ENCODE results near the gene WDR12.
"Not testable (repeated sequence)": the region's sequence is repeated elsewhere in the genome, so short reads cannot be mapped to it uniquely, and the experiment has no call there.

The WDR12 gene

DNA sequence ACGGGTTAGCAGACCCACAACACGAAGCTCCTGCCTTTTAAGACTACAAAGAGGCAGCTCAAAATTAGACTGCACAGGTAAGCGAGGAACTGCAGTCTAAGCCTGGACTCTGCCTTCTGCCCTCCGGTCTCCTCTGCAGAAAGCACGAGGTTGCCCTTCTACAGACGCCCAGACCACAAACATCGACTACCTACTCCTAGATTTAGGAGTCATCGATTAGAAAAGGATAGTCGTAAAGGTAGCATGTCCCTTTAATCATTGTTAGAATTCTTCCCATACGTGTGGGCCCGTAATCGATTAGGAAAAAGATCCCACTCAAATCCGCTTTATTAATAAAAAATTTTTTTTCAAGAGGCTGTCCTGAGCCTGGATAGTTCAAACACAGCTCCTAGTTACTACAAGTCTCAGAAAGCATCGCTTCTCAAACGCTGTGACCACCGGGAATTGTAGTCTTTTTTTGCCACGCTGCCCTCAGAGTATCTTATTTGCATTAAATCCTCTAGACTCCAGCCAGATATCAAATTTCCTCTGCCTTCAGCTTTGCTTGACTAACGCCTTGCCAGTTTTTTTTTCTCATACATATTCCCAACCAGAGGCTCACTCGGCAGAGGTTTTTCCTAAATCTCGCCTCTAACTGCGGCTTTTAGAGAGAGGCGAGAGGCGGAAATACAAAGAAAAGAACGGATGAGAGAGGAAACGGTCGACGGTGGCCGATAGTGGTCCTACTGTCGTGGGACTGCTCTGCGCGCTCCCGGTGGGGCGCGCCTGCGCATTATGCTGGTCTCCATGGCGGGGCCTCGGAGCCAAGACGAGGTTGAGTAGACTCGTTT, at the start of gene WDR12, which contains the start of gene CARF:
Gene WDR12, minus strand, starts transcription at position 162 of the 830 bp plus-strand sequence. CDS start 197 bp downstream, outside the sequence.
Gene CARF, plus strand, starts transcription at position 764 of the 830 bp plus-strand sequence. CDS start 29,628 bp downstream, outside the sequence.
- H3K9me3 Mint-ChIP-seq = no peaks in the 10 kb centered on the region
- DNase-seq (ENCODE audit: low spot score) = peak; percentile 90
- peak within 1 kb of the TSS; percentile 96 for H3K27ac Mint-ChIP-seq
- peaks cover 4% of the 10 kb centered on the region for H3K36me3 Mint-ChIP-seq (ENCODE audit: low read depth)
- H3K4me1 Mint-ChIP-seq (ENCODE audit: low read depth) = peaks cover 29% of the 10 kb centered on the region
- peak within 1 kb of the TSS; percentile 96 for H3K4me3 Mint-ChIP-seq
- H3K27me3 Mint-ChIP-seq (ENCODE audit: low read depth) = no peaks in the 10 kb centered on the region

DNA sequence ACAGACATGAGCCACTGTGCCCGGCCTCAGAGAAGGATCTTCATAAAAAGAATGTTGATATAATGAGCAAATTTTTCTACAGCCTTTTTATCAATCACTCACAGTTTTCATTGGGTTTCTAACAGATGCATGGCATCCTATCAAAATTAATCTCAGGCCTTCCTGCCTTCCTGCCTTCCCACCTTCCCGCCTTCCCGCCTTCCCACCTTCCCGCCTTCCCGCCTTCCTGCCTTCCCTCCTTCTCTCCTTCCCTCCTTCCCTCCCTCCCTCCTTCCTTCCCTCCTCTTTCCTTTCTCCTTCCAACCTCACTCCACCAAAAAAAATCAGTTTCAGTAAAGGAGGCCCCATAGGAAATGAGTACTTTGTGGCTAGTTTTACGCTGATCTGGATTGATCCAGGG, 49.1 kb upstream of the WDR12 start:
- no peak overlapping the region for H3K4me3 Mint-ChIP-seq
- no peak for DNase-seq (ENCODE audit: low spot score)
- H3K4me1 Mint-ChIP-seq (ENCODE audit: low read depth) = peaks cover 5% of the 10 kb centered on the region
- H3K9me3 Mint-ChIP-seq = no peaks in the 10 kb centered on the region
- peaks cover 7% of the 10 kb centered on the region for H3K36me3 Mint-ChIP-seq (ENCODE audit: low read depth)
- H3K27ac Mint-ChIP-seq = no peak overlapping the region
- H3K27me3 Mint-ChIP-seq (ENCODE audit: low read depth) = no peaks in the 10 kb centered on the region

DNA sequence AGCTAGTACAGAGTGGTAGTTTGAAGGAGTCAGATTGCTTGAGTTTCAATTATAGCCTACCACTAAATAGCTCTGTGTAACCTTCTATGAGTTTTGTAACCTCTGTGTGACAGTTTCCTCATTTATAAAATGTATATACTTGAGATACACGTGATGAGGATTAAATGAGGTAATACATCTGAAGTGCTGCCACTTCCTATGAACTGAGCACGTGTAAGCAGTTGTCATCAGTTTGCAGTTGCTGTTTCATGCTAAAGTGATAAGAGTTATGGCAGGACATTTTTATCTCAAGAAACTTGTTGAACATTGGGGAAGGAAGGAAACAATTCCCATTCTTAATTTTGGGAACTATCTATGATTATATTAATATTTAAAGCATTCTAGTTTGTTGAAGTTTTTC, 39.1 kb upstream of the WDR12 start:
- Mint-ChIP-seq H3K27ac (no peak overlapping the region), H3K36me3 (ENCODE audit: low read depth) (peaks cover 12% of the 10 kb centered on the region), H3K9me3 (peaks cover 23% of the 10 kb centered on the region), H3K27me3 (ENCODE audit: low read depth) (no peaks in the 10 kb centered on the region), H3K4me3 (no peak overlapping the region), H3K4me1 (ENCODE audit: low read depth) (no peaks in the 10 kb centered on the region)
- no peak for DNase-seq (ENCODE audit: low spot score)

DNA sequence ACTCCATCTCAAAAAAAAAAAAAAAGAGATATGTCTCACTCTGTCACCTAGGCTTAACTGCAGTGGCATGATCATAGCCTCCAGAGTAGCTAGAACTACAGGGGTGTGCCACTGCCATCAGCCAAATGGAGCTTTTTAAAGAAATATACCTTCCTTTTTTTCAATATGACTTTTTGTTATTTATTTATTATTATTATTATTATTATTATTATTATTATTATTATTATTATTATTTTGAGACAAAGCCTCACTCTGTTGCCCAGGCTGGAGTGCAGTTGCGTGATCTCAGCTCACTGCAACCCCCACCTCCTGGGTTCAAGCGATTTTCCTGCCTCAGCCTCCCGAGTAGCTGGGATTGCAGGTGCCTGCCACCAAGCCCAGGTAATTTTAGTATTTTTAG, 37.9 kb upstream of the WDR12 start:
- H3K4me3 Mint-ChIP-seq; H3K27ac Mint-ChIP-seq; H3K27me3 Mint-ChIP-seq (ENCODE audit: low read depth); H3K4me1 Mint-ChIP-seq (ENCODE audit: low read depth); DNase-seq (ENCODE audit: low spot score): not testable (repeated sequence)
- peaks cover 19% of the 10 kb centered on the region for H3K36me3 Mint-ChIP-seq (ENCODE audit: low read depth)
- H3K9me3 Mint-ChIP-seq = peaks cover 29% of the 10 kb centered on the region

DNA sequence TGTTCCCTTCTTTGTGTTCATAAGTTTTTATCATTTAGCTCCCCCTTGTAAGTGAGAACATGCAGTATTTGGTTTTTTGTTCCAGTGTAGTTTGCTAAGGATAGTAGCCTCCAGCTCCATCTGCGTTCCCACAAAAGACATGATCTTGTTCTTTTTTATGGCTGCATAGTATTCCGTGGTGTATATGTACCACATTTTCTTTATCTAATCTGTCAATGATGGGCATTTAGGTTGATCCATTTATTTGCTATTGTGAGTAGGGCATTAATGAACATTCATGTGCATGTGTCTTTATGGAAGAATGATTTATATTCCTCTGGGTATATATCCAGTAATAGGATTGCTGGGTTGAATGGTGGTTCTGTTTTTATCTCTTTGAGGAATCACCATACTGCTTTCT, 34.0 kb upstream of the WDR12 start:
- DNase-seq (ENCODE audit: low spot score) = no peak
- H3K9me3 Mint-ChIP-seq = peaks cover 29% of the 10 kb centered on the region
- no peaks in the 10 kb centered on the region for H3K4me1 Mint-ChIP-seq (ENCODE audit: low read depth)
- H3K36me3 Mint-ChIP-seq (ENCODE audit: low read depth) = peaks cover 21% of the 10 kb centered on the region
- no peaks in the 10 kb centered on the region for H3K27me3 Mint-ChIP-seq (ENCODE audit: low read depth)
- no peak overlapping the region for H3K27ac Mint-ChIP-seq
- H3K4me3 Mint-ChIP-seq = no peak overlapping the region

DNA sequence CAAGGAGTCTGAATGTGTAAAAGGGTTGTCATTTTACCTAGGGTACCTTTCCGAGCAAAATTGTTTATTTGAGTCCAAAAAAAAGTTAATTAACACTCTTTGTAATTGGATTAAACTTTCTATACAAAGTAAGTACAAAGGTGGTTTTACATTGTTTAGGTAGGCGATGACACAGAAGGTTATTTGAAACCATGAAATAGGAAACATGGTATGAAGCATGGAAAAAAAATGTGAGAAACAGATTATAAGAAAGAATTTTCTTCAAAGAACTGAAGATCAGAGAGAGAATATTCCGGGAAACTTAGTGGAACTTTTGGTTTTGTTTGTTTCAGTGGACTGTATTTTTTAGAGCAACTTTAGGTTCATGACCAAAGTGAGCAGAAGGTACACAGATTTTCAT, 33.3 kb upstream of the WDR12 start:
- Mint-ChIP-seq H3K27ac (no peak overlapping the region), H3K36me3 (ENCODE audit: low read depth) (peaks cover 24% of the 10 kb centered on the region), H3K9me3 (peaks cover 29% of the 10 kb centered on the region), H3K4me1 (ENCODE audit: low read depth) (no peaks in the 10 kb centered on the region), H3K4me3 (no peak overlapping the region), H3K27me3 (ENCODE audit: low read depth) (no peaks in the 10 kb centered on the region)
- DNase-seq (ENCODE audit: low spot score) = no peak

DNA sequence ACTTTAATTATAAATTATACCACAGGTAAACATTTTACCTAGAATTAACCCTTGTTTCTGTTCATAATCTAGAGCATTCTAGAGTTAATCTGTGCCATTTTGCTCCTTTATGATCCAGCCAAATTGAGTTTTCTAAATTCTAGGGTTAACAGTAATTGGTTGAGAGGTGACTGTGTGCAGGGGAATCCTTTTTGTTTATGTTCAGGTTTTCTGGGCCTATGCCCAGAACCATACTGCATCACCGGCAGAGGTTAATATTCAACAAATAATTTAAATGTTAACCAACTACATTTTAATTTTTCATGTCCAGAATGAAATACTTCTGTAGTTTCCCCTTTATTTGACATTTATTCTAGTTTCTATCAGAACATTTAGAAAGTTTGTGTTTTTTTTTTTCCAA, 32.9 kb upstream of the WDR12 start:
- Mint-ChIP-seq H3K27ac (no peak overlapping the region), H3K36me3 (ENCODE audit: low read depth) (peaks cover 24% of the 10 kb centered on the region), H3K4me3 (no peak overlapping the region), H3K4me1 (ENCODE audit: low read depth) (no peaks in the 10 kb centered on the region), H3K9me3 (peaks cover 29% of the 10 kb centered on the region), H3K27me3 (ENCODE audit: low read depth) (no peaks in the 10 kb centered on the region)
- no peak for DNase-seq (ENCODE audit: low spot score)

DNA sequence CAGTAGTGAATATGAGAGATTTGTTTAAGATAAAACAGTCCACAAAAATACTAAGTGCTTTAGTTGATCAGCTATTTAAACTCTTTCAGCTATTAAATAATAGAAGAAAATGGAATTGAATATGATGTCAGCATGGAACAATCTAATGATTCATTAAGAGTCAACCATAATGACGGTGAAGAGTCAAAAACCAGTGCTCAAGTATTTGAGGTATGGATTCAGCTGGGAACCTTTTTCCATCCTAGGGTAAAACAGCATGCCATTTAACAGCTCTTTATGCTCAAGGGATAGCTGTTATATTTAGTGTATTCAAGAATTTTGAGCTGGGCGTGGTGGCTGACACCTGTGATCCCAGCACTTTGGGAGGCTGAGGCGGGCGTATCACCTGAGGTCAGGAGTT, 30.3 kb upstream of the WDR12 start:
- H3K36me3 Mint-ChIP-seq (ENCODE audit: low read depth) = peaks cover 25% of the 10 kb centered on the region

DNA sequence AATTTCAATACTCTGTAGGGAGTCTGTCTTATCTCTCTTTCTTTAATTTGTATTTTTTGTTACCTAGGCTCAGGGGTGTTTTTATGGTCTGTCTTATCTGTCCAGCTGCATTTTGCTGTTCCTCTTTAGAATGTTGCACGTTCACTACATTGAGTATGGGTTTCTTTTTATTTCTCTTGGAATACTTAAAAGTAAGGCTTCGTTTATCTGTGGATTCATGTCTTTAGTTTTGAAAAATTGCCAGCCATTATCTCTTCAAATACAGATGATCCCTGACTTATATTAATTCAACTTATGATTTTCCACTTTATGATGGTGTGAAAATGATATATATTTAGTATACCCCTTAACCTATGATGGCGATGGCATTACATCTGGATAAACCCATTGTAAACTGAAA, 27.5 kb upstream of the WDR12 start:
- no peak for DNase-seq (ENCODE audit: low spot score)
- no peaks in the 10 kb centered on the region for H3K27me3 Mint-ChIP-seq (ENCODE audit: low read depth)
- H3K9me3 Mint-ChIP-seq = no peaks in the 10 kb centered on the region
- H3K27ac Mint-ChIP-seq = no peak overlapping the region
- no peaks in the 10 kb centered on the region for H3K4me1 Mint-ChIP-seq (ENCODE audit: low read depth)
- no peak overlapping the region for H3K4me3 Mint-ChIP-seq
- peaks cover 13% of the 10 kb centered on the region for H3K36me3 Mint-ChIP-seq (ENCODE audit: low read depth)

More for the DNA sequence above, 30.3 kb upstream of the WDR12 start:
- Mint-ChIP-seq H3K9me3 (peaks cover 11% of the 10 kb centered on the region), H3K4me1 (ENCODE audit: low read depth) (no peaks in the 10 kb centered on the region), H3K27me3 (ENCODE audit: low read depth) (no peaks in the 10 kb centered on the region), H3K27ac (no peak overlapping the region), H3K4me3 (no peak overlapping the region)
- no peak for DNase-seq (ENCODE audit: low spot score)

DNA sequence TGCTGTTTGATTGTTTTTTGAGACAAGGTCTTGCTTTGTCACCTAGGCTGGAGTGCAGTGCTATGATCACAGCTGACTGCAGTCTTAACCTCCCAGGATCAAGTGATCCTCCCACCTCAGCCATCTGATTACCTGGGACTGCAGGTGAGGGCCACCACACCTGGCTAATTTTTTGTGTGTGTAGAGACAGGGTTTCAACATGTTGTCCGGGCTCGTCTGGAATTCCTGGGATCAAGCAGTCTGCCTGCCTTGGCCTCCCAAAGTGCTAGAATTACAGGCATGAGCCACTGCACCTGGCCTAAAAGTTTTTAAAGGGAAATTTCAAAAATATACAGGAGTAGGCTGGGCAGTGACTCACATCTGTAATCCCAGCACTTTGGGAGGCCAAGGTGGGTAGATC, 23.0 kb upstream of the WDR12 start:
- H3K27me3 Mint-ChIP-seq (ENCODE audit: low read depth) = no peaks in the 10 kb centered on the region
- H3K4me3 Mint-ChIP-seq = no peak overlapping the region
- no peaks in the 10 kb centered on the region for H3K9me3 Mint-ChIP-seq
- no peak for DNase-seq (ENCODE audit: low spot score)
- H3K36me3 Mint-ChIP-seq (ENCODE audit: low read depth) = peaks cover 13% of the 10 kb centered on the region
- H3K4me1 Mint-ChIP-seq (ENCODE audit: low read depth) = peaks cover 2% of the 10 kb centered on the region
- no peak overlapping the region for H3K27ac Mint-ChIP-seq

DNA sequence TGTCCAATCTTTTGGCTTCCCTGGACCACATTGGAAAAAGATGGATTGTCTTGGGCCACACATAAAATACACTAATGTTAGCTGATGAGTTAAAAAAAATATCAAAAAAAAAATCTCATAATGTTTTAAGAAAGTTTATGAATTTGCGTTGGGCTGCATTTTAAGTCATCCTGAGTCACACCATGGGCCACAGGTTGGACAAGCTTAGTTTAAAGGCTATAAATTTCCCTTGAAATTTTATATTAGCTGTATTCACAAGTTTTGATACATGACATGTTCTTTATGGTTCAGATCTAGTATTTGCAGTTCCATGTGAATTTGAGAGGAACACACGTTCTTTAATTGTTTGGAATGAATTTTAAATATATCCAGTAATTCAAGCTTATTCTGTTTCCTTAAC, 22.5 kb upstream of the WDR12 start:
- no peak overlapping the region for H3K27ac Mint-ChIP-seq
- no peaks in the 10 kb centered on the region for H3K9me3 Mint-ChIP-seq
- no peaks in the 10 kb centered on the region for H3K27me3 Mint-ChIP-seq (ENCODE audit: low read depth)

DNA sequence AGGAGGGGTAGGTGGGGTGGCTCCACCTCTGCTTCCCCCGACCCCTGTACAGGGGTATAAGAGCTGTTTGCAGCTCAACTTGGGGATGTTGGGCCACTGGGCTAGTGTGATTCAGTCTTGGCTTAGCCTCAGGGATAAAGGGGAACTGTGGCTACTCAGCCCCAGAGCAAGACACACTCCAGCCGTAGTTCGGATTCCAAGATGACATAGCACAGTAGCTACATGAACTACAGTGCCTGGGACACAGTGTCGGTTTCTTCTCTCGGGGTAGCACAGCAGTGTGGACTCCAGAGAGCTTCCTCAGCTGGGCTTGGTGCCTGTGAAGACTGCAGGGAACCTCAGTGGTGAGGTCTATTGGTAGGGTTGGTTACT, 21.7 kb upstream of the WDR12 start:
- Mint-ChIP-seq H3K9me3 (no peaks in the 10 kb centered on the region), H3K27me3 (ENCODE audit: low read depth) (no peaks in the 10 kb centered on the region), H3K27ac (no peak overlapping the region), H3K36me3 (ENCODE audit: low read depth) (peaks cover 13% of the 10 kb centered on the region), H3K4me1 (ENCODE audit: low read depth) (peaks cover 2% of the 10 kb centered on the region), H3K4me3 (no peak overlapping the region)
- no peak for DNase-seq (ENCODE audit: low spot score)

More for the DNA sequence above, 22.5 kb upstream of the WDR12 start:
- no peak for DNase-seq (ENCODE audit: low spot score)
- peaks cover 16% of the 10 kb centered on the region for H3K36me3 Mint-ChIP-seq (ENCODE audit: low read depth)
- no peak overlapping the region for H3K4me3 Mint-ChIP-seq
- peaks cover 2% of the 10 kb centered on the region for H3K4me1 Mint-ChIP-seq (ENCODE audit: low read depth)

DNA sequence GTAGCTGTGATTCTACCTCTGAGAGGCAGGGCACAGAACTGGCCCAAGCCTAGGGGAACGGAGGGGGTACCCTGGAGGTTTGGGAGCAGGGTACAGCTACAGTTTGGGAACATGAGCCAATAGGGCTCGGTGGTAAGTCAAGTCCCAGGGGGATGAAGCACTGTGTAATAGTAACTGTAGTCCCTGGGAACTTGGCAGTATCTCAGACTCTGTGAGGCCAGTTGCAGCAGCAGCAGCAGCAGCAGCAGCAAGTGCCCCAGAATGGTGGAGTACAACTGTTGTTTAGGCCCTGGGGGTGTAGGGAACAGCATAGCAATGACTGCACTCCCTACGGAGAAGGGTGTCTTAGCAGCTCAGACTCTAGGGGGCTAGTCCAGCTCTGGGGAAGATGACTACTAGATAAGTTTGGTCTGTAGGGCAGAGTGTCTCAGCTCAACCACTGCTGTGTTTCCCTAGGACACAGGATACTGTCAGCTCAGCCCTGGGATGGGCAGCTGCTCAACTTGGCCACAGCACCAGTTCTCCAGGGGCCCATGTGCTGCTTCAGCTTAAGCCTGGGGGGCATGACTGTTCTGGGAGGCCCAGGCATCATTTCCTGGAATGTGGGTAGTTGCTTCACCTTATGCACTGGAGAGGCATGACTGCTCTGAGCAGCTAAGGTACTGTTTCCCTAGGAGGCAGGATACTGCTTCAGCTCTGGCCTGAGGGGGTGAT, 21.1 kb upstream of the WDR12 start:
- Mint-ChIP-seq H3K36me3 (ENCODE audit: low read depth) (peaks cover 13% of the 10 kb centered on the region), H3K4me1 (ENCODE audit: low read depth) (peaks cover 2% of the 10 kb centered on the region), H3K9me3 (no peaks in the 10 kb centered on the region), H3K27ac (no peak overlapping the region), H3K4me3 (no peak overlapping the region), H3K27me3 (ENCODE audit: low read depth) (no peaks in the 10 kb centered on the region)
- DNase-seq (ENCODE audit: low spot score) = no peak

DNA sequence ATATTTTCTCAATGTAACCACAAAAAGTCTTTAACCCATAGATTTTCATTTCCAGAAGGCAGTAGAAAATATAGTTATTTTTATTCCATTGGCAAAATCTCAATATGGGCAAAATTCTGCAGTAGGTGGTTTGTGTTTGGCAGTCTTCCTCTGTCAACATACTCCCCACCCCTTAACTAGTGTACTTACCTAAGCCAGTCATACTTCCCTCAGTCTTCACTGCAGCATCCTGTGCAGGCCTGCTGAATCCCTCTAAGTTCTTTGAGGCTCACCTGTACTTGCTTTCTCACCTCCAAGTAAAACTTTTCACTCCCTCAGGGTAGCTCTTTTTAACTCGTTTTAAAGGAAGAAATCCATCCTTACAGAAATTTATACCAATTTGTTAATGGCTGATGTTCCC, 7.4 kb upstream of the WDR12 start:
- Mint-ChIP-seq H3K27ac (no peak overlapping the region), H3K36me3 (ENCODE audit: low read depth) (peaks cover 6% of the 10 kb centered on the region), H3K9me3 (peaks cover 5% of the 10 kb centered on the region), H3K27me3 (ENCODE audit: low read depth) (no peaks in the 10 kb centered on the region), H3K4me1 (ENCODE audit: low read depth) (peaks cover 5% of the 10 kb centered on the region), H3K4me3 (no peak overlapping the region)
- no peak for DNase-seq (ENCODE audit: low spot score)

All from T-helper 2 cell treated with Interferon-gamma antibody and Interleukin-4, amounts not matched to agents 5 μg/mL and 100 μg/mL, for 36 hours (primary cell).